ENCODE results near the gene GTSF1L. TPM values are rescaled to one million over a fixed set of nuclear protein-coding genes. Genes with fewer than 3 reads are reported as not detected.

The GTSF1L gene
- total and polyA plus RNA-seq, 9 of the 15 experiments (the other 6 are each of a cell fraction or from before 2014, with no cell fraction given), result not detected

DNA sequence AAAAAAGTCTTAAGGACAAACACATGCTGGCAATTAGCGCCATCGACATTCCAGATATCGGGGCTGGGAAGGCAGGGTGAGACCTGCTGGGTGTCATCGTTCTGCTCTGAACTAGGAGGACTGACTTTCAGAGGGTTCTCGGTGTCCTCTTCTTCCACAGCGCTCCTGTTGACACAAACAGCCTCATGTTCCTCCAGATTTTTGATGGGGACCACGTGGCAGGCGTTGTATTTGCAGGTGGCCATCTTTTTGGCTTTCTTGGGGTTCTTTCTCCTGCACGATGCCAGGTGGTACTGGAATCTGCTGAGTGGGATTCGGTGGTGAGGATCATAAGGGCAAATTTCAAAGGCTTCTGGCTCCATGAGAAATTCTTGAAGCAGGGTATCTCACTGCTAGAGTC, 469 bp downstream of the GTSF1L start:
- H3K9me3 ChIP-seq (replicated peaks; ENCODE audit: control insufficient read depth, insufficient read depth, low read depth, low read length), result no peaks in the 10 kb centered on the region
- no peak for FAIRE-seq
- no peak overlapping the region for H3K4me2 ChIP-seq (ENCODE audit: insufficient read depth, low read length)
- ATAC-seq, result no peak
- H2AFZ ChIP-seq (ENCODE audit: low read depth, low read length), result peak overlapping the region; percentile 7; the same call in 1 of the 2 replicates
- no peak overlapping the region for H3K9ac ChIP-seq (ENCODE audit: insufficient read depth in 1 of 2, low read depth in 2 of 2, low read length in 2 of 2)
- H3K4me1 ChIP-seq (replicated peaks in 1 of 2; ENCODE audit: control insufficient read depth in 2 of 2, insufficient read depth in 2 of 2, low read length in 2 of 2), result peaks cover 0 to 6% of the 10 kb centered on the region in 2 experiments; a peak in 2 of 5 replicates
- H3K27ac ChIP-seq (ENCODE audit: extremely low read depth, low read depth, low read length), result no peak overlapping the region
- H3K36me3 ChIP-seq (ENCODE audit: control insufficient read depth, insufficient read depth, low read length), result no peaks in the 10 kb centered on the region
- POLR2A ChIA-PET, result interaction anchor here (0.9 to 1.0 kb wide), 2 partner anchors 11 to 12 kb away, joined by 3 read pairs; no protein-coding TSS in a partner anchor
- in situ Hi-C loops (cut with MboI) (no loop called here), intact Hi-C loops (cut with micrococcal nuclease) (loop anchor here (10.0 kb wide), 1 partner anchor 272 kb away; the partner anchor contains the start of gene SRSF6)
- CTCF ChIA-PET (ENCODE audit: low intra/inter-chr PET ratio), result no interaction called here
- TF ChIP-seq, protein P1, sequence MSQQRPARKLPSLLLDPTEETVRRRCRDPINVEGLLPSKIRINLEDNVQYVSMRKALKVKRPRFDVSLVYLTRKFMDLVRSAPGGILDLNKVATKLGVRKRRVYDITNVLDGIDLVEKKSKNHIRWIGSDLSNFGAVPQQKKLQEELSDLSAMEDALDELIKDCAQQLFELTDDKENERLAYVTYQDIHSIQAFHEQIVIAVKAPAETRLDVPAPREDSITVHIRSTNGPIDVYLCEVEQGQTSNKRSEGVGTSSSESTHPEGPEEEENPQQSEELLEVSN (IDR thresholded peaks at IDR 0.05; ENCODE audit: borderline replicate concordance in 1 of 2, extremely low read depth in 1 of 2, insufficient read depth in 1 of 2, insufficient read length in 1 of 2, low read depth in 1 of 2, low read length in 1 of 2, poor library complexity in 1 of 2, severe bottlenecking in 1 of 2), result peak in 1 of 2 experiments; percentile 40
- TF ChIP-seq KDM2B (CRISPR knock-in tag; IDR thresholded peaks at IDR 0.05) (no peak), MGA (IDR thresholded peaks at IDR 0.05) (peak; percentile 69), L3MBTL2 (IDR thresholded peaks at IDR 0.05) (peak; percentile 41; the same call in 1 of the 2 replicates), CBFB (CRISPR knock-in tag; IDR thresholded peaks at IDR 0.05) (no peak), YY1 (IDR thresholded peaks at IDR 0.05; ENCODE audit: borderline replicate concordance in 1 of 3, control insufficient read depth in 1 of 3, extremely low read depth in 1 of 3, insufficient read depth in 3 of 3, insufficient read length in 1 of 3, insufficient replicate concordance in 2 of 3, low read depth in 1 of 3, low read length in 2 of 3) (peak in 1 of 3 experiments; percentile 45)
- H4K20me1 ChIP-seq (replicated peaks; ENCODE audit: control insufficient read depth, insufficient read depth, low read length), result peaks cover 2% of the 10 kb centered on the region; the same call in 1 of the 2 replicates
- BruUV-seq (replicated peaks), result no TSS peak
- 3% methylated on average over 10 of the region's 10 CpGs for WGBS (ENCODE audit: insufficient coverage, low coverage, missing lambda C conversion rate)
- no peak overlapping the region for H3K4me3 ChIP-seq
- H3K27me3 ChIP-seq (ENCODE audit: control insufficient read depth in 2 of 2, insufficient read depth in 2 of 2, low read length in 2 of 2), result peaks cover 14 to 30% of the 10 kb centered on the region in 2 experiments; a peak in 4 of 5 replicates
- DNase-seq (ENCODE audit: extremely low read depth in 1 of 4, low spot score in 3 of 4), result no peak
- no peaks in the 10 kb centered on the region for H3K79me2 ChIP-seq (ENCODE audit: control insufficient read depth, insufficient read depth, low read length)
- H3K9me1 ChIP-seq (ENCODE audit: control insufficient read depth, insufficient read depth, low read length), result no peaks in the 10 kb centered on the region
